Measurements from ENCODE around the gene WDR90. TPM values are rescaled to one million over a fixed set of nuclear protein-coding genes. Genes with fewer than 3 reads are reported as not detected.

WDR90 gene
- total RNA-seq (1 to 10 TPM; 4.0 to 9.6 (median 8.1) TPM), polyA plus RNA-seq (1 to 10 TPM; 5.6 to 9.7 (median 6.4) TPM)
- long read RNA-seq, donor 1, partial matches to known transcripts, result 3 of 3 reads
- long read RNA-seq, donor 1, other reads (novel, unspliced or antisense), result 0 of 3 reads
- long read RNA-seq, donor 2, partial matches to known transcripts, result 2 of 6 reads
- long read RNA-seq, donor 2, other reads (novel, unspliced or antisense), result 4 of 6 reads

DNA sequence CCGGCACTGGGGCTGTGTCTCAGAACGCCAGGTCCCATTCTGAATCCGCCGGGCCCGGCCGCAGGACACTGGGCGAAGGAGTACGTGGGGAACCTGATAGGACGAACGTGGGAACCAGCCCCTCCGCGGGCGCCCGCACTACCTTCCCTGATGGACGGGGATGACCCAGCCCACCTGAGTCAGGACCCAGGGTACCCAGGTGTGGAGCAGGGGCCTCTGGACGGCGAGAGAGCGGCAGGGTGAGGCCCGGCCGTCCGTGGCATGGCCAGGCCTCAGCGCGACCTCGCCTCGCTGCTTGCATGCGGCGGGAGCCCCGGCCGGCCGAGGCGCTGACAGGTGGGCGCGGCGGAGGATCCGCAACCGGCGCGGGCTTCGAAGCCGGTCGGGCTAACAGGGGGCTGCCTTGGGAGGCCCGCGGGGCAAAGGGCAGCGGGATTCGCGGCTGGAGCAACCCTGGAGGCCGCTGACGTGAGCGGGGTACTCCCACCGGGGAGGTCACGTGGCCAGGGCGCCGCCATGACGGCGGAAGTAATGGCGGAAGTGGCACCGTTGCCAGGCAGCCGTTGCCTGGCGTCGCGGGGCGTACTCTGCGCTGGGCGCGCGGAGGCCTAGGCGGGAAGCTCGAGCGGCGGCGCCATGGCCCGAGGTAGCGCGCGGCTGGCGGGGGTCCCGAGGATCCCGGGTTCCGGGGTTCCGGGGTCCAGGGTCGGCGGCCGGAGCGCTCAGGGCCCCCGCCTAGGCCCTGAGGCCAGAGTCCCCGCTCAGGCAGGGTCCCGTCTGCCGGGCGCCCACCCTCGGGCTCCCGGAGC, at the start of gene WDR90:
WDR90 (plus strand) TSS at position 585 of the 809 bp plus-strand sequence; CDS start at position 637, 52 bp downstream.
- Histone ChIP-seq H3K27ac (peak within 1 kb of the TSS; percentile 93), H3K9me3 (no peaks in the 10 kb centered on the region), H3K27me3 (ENCODE audit: insufficient read depth in 3 of 3, low read length in 2 of 3) (no peaks in the 10 kb centered on the region), H3K4me1 (peaks cover 51% of the 10 kb centered on the region), H3K36me3 (ENCODE audit: insufficient read depth in 1 of 2, low read depth in 1 of 2) (peaks cover 0 to 5% of the 10 kb centered on the region in 2 donors), H3K4me3 (peak within 1 kb of the TSS; percentile 88)
- TF ChIP-seq CTCF (IDR thresholded peaks at IDR 0.05), result no peak
- peak; percentile 94 to 97 for DNase-seq
- intact Hi-C loops (cut with DNase I), result no loop called here
- ATAC-seq, result peak; percentile 87 to 91 (median 88)
- WGBS, 3 donors, result 1% methylated on average over 47 to 91 of the region's 91 CpGs

- Histone ChIP-seq H3K36me3 (ENCODE audit: insufficient read depth in 1 of 2, low read depth in 1 of 2) (peaks cover 0 to 13% of the 10 kb centered on the region in 2 donors), H3K27ac (no peak overlapping the region), H3K27me3 (ENCODE audit: insufficient read depth in 3 of 3, low read length in 2 of 3) (no peaks in the 10 kb centered on the region), H3K9me3 (no peaks in the 10 kb centered on the region), H3K4me3 (no peak overlapping the region), H3K4me1 (peaks cover 22% of the 10 kb centered on the region)
- DNase-seq (no peak), ATAC-seq (no peak)
- intact Hi-C loops (cut with DNase I), result no loop called here
- 54 to 68% (median 58%) methylated on average over 7 of the region's 7 CpGs for WGBS, 3 donors
- TF ChIP-seq CTCF (IDR thresholded peaks at IDR 0.05), result no peak
Observed at GRCh38 chr16:600781-601180, 48.4 kb upstream of the WDR90 start.

- intact Hi-C loops (cut with DNase I), result loop anchor here in 1 of 2 donors (2.0 kb wide), 1 partner anchor 23 kb away; no protein-coding TSS in a partner anchor
- H3K27me3 ChIP-seq (ENCODE audit: insufficient read depth in 3 of 3, low read length in 2 of 3), result no peaks in the 10 kb centered on the region
- H3K36me3 ChIP-seq (ENCODE audit: insufficient read depth in 1 of 2, low read depth in 1 of 2), result peaks cover 0 to 13% of the 10 kb centered on the region in 2 donors
- TF ChIP-seq CTCF (IDR thresholded peaks at IDR 0.05), result no peak
- no peak overlapping the region for H3K27ac ChIP-seq
- no peak overlapping the region for H3K4me3 ChIP-seq
- WGBS, 3 donors, result 81 to 90% (median 86%) methylated on average over 5 of the region's 5 CpGs
- H3K4me1 ChIP-seq, result peaks cover 16% of the 10 kb centered on the region
- no peaks in the 10 kb centered on the region for H3K9me3 ChIP-seq
- ATAC-seq (no peak), DNase-seq (no peak)
Observed at GRCh38 chr16:603933-604332, 45.2 kb upstream of the WDR90 start.

- no peaks in the 10 kb centered on the region for H3K36me3 ChIP-seq (ENCODE audit: insufficient read depth in 1 of 2, low read depth in 1 of 2)
- DNase-seq (no peak), ATAC-seq (no peak)
- intact Hi-C loops (cut with DNase I), result no loop called here
- peaks cover 31% of the 10 kb centered on the region for H3K4me1 ChIP-seq
- no peak for TF ChIP-seq CTCF (IDR thresholded peaks at IDR 0.05)
- H3K4me3 ChIP-seq, result no peak overlapping the region
- 92 to 96% (median 96%) methylated on average over 22 of the region's 22 CpGs for WGBS, 3 donors
- no peak overlapping the region for H3K27ac ChIP-seq
- no peaks in the 10 kb centered on the region for H3K9me3 ChIP-seq
- H3K27me3 ChIP-seq (ENCODE audit: insufficient read depth in 3 of 3, low read length in 2 of 3), result no peaks in the 10 kb centered on the region
Observed at GRCh38 chr16:606656-607307, 42.4 kb upstream of the WDR90 start.

Measured in psoas muscle (tissue), 8 donors.